ENCODE results near the gene EBP. TPM values are rescaled to one million over a fixed set of nuclear protein-coding genes. Genes with fewer than 3 reads are reported as not detected.
"Not testable (repeated sequence)": the region's sequence is repeated elsewhere in the genome, so short reads cannot be mapped to it uniquely, and the experiment has no call there.

The EBP gene
- total RNA-seq, 1 donor from 2014 or later, result 40.2 TPM

- H3K27me3 ChIP-seq (ENCODE audit: control insufficient read depth, insufficient read depth, low read length), result no peaks in the 10 kb centered on the region
- TF ChIP-seq, protein P1, sequence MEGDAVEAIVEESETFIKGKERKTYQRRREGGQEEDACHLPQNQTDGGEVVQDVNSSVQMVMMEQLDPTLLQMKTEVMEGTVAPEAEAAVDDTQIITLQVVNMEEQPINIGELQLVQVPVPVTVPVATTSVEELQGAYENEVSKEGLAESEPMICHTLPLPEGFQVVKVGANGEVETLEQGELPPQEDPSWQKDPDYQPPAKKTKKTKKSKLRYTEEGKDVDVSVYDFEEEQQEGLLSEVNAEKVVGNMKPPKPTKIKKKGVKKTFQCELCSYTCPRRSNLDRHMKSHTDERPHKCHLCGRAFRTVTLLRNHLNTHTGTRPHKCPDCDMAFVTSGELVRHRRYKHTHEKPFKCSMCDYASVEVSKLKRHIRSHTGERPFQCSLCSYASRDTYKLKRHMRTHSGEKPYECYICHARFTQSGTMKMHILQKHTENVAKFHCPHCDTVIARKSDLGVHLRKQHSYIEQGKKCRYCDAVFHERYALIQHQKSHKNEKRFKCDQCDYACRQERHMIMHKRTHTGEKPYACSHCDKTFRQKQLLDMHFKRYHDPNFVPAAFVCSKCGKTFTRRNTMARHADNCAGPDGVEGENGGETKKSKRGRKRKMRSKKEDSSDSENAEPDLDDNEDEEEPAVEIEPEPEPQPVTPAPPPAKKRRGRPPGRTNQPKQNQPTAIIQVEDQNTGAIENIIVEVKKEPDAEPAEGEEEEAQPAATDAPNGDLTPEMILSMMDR (IDR thresholded peaks at IDR 0.05; ENCODE audit: insufficient read depth, low read length, poor library complexity, severe bottlenecking), result no peak
- no peaks in the 10 kb centered on the region for H3K36me3 ChIP-seq (ENCODE audit: control insufficient read depth, insufficient read depth, low read length)
- no peak for DNase-seq (ENCODE audit: low read depth)
- peak overlapping the region; percentile 69 for H3K4me3 ChIP-seq (ENCODE audit: low read depth, low read length)
Measured at GRCh38 chrX:48540028-48540375, 18.4 kb downstream of the EBP start.

GRCh38 chrX:48540480-48540879 lies 18.9 kb downstream of the EBP start:
- TF ChIP-seq, protein P1 (IDR thresholded peaks at IDR 0.05; ENCODE audit: insufficient read depth, low read length, poor library complexity, severe bottlenecking), result no peak
- Histone ChIP-seq H3K27me3 (ENCODE audit: control insufficient read depth, insufficient read depth, low read length) (no peaks in the 10 kb centered on the region), H3K36me3 (ENCODE audit: control insufficient read depth, insufficient read depth, low read length) (no peaks in the 10 kb centered on the region), H3K4me3 (ENCODE audit: low read depth, low read length) (peak overlapping the region; percentile 69)
- no peak for DNase-seq (ENCODE audit: low read depth)

DNA sequence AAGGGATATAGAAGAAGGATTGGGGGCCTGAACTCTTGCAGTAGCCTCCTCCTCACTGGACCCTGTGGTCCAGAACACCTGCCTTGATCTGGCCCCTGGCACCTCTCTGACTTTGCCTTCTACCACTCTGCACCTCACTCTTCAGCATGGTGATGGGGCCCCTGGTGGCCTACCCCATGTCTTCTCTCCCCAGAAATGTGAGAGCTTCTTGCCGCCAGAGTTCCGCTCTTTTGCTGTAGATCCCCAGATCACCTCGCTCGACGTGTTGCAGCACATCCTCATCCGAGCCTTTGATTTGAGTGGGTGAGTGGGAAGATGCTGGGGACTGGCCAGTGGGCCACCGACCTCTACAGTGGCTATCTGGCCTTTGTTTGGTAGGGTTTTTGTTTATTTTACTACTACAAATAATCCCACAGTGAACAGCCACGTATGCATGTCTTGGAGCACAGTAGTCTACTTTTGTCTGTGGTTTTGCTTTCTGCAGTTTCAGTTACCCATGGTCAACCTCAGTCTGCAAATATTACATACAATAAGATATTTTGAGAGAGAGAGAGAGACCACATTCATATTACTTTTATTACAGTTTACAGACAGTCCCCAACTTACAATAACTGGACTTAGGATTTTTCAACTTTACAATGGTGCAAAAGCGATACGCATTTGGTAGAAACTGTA lies 19.7 kb downstream of the EBP start:
- Histone ChIP-seq H3K27me3 (ENCODE audit: control insufficient read depth, insufficient read depth, low read length) (no peaks in the 10 kb centered on the region), H3K4me3 (ENCODE audit: low read depth, low read length) (no peak overlapping the region), H3K36me3 (ENCODE audit: control insufficient read depth, insufficient read depth, low read length) (no peaks in the 10 kb centered on the region)
- no peak for DNase-seq (ENCODE audit: low read depth)
- TF ChIP-seq, protein P1 (IDR thresholded peaks at IDR 0.05; ENCODE audit: insufficient read depth, low read length, poor library complexity, severe bottlenecking), result no peak

DNA sequence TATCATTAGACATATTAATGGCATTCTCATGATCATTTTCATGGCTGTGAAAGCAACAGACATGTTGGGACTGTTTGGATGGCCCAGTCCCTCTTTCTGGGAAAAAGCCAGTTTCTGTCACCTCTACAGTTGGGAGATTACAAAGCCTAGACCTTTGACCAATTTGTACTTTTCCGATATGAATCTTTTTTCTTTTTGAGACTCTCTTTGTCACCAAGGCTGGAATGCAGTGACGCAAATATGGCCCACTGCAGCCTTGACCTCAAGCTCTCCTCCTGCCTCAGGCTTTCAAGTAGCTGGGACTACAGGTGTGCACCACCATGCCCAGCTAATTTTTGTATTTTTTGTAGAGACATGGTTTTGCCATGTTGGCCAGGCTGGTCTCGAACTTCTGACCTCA lies 27.3 kb downstream of the EBP start:
- Histone ChIP-seq H3K36me3 (ENCODE audit: control insufficient read depth, insufficient read depth, low read length) (no peaks in the 10 kb centered on the region), H3K4me3 (ENCODE audit: low read depth, low read length) (no peak overlapping the region), H3K27me3 (ENCODE audit: control insufficient read depth, insufficient read depth, low read length) (no peaks in the 10 kb centered on the region)
- DNase-seq (ENCODE audit: low read depth), result no peak
- TF ChIP-seq, protein P1 (IDR thresholded peaks at IDR 0.05; ENCODE audit: insufficient read depth, low read length, poor library complexity, severe bottlenecking), result no peak

- H3K27me3 ChIP-seq (ENCODE audit: control insufficient read depth, insufficient read depth, low read length); H3K36me3 ChIP-seq (ENCODE audit: control insufficient read depth, insufficient read depth, low read length); DNase-seq (ENCODE audit: low read depth); H3K4me3 ChIP-seq (ENCODE audit: low read depth, low read length): not testable (repeated sequence)
Measured at GRCh38 chrX:48555731-48556325, 34.2 kb downstream of the EBP start.

- Histone ChIP-seq H3K4me3 (ENCODE audit: low read depth, low read length) (no peak overlapping the region), H3K27me3 (ENCODE audit: control insufficient read depth, insufficient read depth, low read length) (no peaks in the 10 kb centered on the region), H3K36me3 (ENCODE audit: control insufficient read depth, insufficient read depth, low read length) (no peaks in the 10 kb centered on the region)
- no peak for DNase-seq (ENCODE audit: low read depth)
- TF ChIP-seq, protein P1 (IDR thresholded peaks at IDR 0.05; ENCODE audit: insufficient read depth, low read length, poor library complexity, severe bottlenecking), result no peak
Measured at GRCh38 chrX:48558271-48558670, 36.7 kb downstream of the EBP start.
